ENCODE data around the gene MIOX.
"Not testable (repeated sequence)": the region's sequence is repeated elsewhere in the genome, so short reads cannot be mapped to it uniquely, and the experiment has no call there.

Gene MIOX

DNA sequence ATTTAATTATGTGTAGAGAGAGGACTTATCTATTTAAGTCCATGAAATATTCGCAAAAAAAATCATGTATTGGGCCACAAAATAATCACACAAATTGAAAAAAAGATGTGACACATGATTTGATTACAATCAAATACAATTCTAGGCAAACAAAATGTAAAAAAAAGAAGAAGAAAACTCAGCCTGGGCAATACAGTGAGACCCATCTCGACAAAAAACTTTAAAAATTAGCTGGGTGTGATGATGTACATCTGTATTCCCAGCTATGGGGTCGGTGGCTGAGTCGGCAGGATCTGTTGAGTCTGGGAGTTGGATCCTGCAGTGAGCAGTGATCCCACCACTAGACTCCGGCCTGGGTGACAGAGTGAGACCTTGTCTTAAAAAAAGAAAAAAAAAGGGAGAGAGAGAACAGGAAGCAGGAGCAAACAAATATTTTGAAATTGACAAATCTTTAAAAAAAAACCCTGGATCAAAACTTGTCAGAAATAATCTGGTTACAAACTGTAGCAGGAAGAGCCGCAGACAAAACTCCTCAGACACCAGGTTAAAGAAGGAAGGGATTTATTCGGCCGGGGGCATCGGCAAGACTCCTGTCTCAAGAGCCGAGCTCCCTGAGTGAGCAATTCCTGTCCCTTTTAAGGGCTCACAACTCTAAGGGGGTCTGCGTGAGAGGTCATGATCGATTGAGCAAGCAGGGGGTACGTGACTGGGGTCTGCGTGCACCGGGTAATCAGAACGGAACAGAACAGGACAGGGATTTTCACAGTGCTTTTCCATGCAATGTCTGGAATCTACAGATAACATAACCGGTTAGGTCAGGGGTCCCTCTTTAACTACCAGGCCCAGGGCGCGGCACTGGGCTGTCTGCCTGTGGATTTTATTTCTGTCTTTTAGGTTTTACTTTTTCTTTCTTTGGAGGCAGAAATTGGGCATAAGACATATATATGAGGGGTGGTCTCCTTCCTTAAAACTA lies 46.5 kb downstream of the MIOX start:
- Histone ChIP-seq H3K4me3 (ENCODE audit: low read length in 2 of 2) (no peak overlapping the region), H3K4me1 (ENCODE audit: control insufficient read depth, insufficient read depth, low read length) (peaks cover 32% of the 10 kb centered on the region), H3K9me3 (ENCODE audit: control insufficient read depth in 2 of 2, low read length in 2 of 2) (no peaks in the 10 kb centered on the region), H3K27ac (ENCODE audit: low read length) (peak overlapping the region; percentile 71), H3K36me3 (ENCODE audit: control insufficient read depth in 2 of 2, insufficient read depth in 2 of 2, low read length in 2 of 2) (no peaks in the 10 kb centered on the region), H3K27me3 (ENCODE audit: control insufficient read depth in 1 of 2, insufficient read depth in 2 of 2, low read length in 2 of 2) (peaks cover 19 to 70% of the 10 kb centered on the region in 2 donors), H3K9ac (ENCODE audit: low read length in 2 of 2) (no peak overlapping the region)

DNA sequence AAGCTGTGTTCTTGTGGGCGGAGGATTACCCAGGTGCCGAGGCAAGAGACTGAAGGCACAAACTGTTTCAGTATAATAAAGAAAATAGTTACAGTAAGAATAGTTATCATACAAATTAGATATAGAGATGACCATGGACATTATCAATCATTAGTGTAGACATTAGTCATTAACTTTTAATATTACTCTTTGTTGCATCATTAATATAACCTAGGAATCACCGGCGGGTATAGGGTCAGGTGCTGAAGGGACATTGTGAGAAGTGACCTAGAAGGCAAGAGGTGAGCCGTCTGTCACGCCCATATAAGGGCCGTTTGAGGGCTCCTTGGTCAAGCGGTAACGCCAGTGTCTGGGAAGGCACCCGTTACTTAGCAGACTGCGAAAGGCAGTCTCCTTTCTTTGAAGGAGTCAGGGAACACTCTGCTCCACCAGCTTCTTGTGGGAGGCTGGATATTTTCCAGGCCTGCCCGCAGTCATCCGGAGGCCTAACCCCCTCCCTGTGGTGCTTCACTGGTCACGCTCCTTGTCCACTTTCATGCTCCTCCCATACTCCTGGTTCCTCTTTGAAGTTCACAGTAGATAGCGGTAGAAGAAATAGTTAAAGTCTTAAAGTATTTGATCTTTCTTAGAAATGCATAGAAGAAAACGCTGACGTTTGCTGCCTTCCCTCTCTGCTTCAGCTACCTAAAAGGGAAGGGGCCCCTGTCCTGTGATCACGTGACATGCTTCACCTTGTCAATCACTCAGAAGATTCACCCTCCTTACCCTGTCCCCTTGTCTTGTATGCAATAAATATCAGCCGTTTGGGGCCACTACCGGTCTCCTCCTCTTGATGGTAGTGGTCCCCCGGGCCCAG lies 47.4 kb downstream of the MIOX start:
- not testable (repeated sequence) for H3K4me3 ChIP-seq (ENCODE audit: low read length in 2 of 2); H3K9me3 ChIP-seq (ENCODE audit: control insufficient read depth in 2 of 2, low read length in 2 of 2); H3K27ac ChIP-seq (ENCODE audit: low read length); H3K9ac ChIP-seq (ENCODE audit: low read length in 2 of 2); H3K36me3 ChIP-seq (ENCODE audit: control insufficient read depth in 2 of 2, insufficient read depth in 2 of 2, low read length in 2 of 2)
- H3K4me1 ChIP-seq (ENCODE audit: control insufficient read depth, insufficient read depth, low read length), result peaks cover 32% of the 10 kb centered on the region
- H3K27me3 ChIP-seq (ENCODE audit: control insufficient read depth in 1 of 2, insufficient read depth in 2 of 2, low read length in 2 of 2), result peaks cover 21 to 69% of the 10 kb centered on the region in 2 donors

DNA sequence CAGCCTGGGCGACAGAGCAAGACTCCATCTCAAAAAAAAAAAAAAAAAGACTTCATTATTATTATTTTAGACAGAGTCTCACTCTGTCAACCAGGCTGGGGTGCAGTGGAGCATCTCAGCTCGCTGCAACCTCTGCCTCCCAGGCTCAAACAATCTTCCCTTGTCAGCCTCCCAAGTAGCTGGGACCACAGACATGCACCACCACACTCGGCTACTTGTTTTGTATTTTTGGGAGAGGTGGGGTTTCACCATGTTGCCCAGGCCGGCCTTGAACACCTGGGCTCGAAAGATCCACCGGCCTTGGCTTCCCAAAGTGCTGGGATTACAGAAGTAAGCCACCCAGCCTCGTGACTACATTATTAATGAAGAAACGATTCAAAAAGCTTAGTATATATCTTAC lies 48.5 kb downstream of the MIOX start:
- Histone ChIP-seq H3K9ac (ENCODE audit: low read length in 2 of 2) (no peak overlapping the region), H3K4me3 (ENCODE audit: low read length in 2 of 2) (no peak overlapping the region), H3K27me3 (ENCODE audit: control insufficient read depth in 1 of 2, insufficient read depth in 2 of 2, low read length in 2 of 2) (peaks cover 19 to 59% of the 10 kb centered on the region in 2 donors), H3K36me3 (ENCODE audit: control insufficient read depth in 2 of 2, insufficient read depth in 2 of 2, low read length in 2 of 2) (no peaks in the 10 kb centered on the region), H3K4me1 (ENCODE audit: control insufficient read depth, insufficient read depth, low read length) (peaks cover 24% of the 10 kb centered on the region), H3K27ac (ENCODE audit: low read length) (no peak overlapping the region), H3K9me3 (ENCODE audit: control insufficient read depth in 2 of 2, low read length in 2 of 2) (no peaks in the 10 kb centered on the region)

DNA sequence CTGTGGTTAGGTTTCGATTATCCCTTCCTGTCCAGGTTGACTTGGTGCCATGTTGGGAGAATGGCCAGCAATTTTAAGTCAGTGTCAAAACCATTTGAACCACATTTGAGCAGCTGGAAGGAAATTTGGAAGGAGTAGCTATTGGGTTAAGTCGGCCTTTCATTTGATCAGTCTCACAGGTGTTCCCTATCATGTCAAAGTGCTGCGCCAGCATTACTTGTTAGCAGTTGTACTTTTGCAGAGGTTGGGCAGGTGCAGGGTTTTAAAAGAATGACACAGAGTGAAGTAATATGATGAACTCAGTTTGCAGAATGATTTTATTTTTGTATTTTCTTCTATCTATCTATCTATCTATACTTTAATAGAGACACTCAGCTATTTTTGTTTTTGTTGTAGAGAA lies 49.6 kb downstream of the MIOX start:
- Histone ChIP-seq H3K4me1 (ENCODE audit: control insufficient read depth, insufficient read depth, low read length) (peaks cover 13% of the 10 kb centered on the region), H3K4me3 (ENCODE audit: low read length in 2 of 2) (no peak overlapping the region), H3K36me3 (ENCODE audit: control insufficient read depth in 2 of 2, insufficient read depth in 2 of 2, low read length in 2 of 2) (no peaks in the 10 kb centered on the region), H3K9me3 (ENCODE audit: control insufficient read depth in 2 of 2, low read length in 2 of 2) (no peaks in the 10 kb centered on the region), H3K27ac (ENCODE audit: low read length) (no peak overlapping the region), H3K27me3 (ENCODE audit: control insufficient read depth in 1 of 2, insufficient read depth in 2 of 2, low read length in 2 of 2) (peaks cover 11 to 48% of the 10 kb centered on the region in 2 donors), H3K9ac (ENCODE audit: low read length in 2 of 2) (no peak overlapping the region)

DNA sequence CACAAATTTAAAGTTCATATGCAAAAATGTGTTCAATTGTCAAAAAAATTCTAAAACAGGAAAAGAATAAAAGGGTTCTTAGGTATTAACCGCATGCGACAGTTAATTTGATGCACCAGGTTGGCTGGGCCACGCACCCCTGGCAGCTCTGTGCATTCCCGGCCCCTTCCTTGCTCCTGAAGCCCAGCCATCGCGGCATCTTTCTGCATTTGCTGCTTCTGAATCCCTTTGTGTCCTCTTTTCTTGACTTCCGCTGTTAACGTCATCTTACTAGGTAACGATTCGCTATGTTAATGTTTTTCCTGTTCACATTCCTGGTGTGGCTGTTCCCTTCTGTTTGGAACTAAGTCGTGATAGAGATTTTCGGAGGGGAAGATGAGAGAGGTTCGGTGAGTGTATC lies 51.1 kb downstream of the MIOX start:
- Histone ChIP-seq H3K27ac (ENCODE audit: low read length) (peak overlapping the region; percentile 18), H3K27me3 (ENCODE audit: control insufficient read depth in 1 of 2, insufficient read depth in 2 of 2, low read length in 2 of 2) (peaks cover 13 to 32% of the 10 kb centered on the region in 2 donors), H3K4me1 (ENCODE audit: control insufficient read depth, insufficient read depth, low read length) (no peaks in the 10 kb centered on the region), H3K36me3 (ENCODE audit: control insufficient read depth in 2 of 2, insufficient read depth in 2 of 2, low read length in 2 of 2) (no peaks in the 10 kb centered on the region), H3K9ac (ENCODE audit: low read length in 2 of 2) (no peak overlapping the region), H3K4me3 (ENCODE audit: low read length in 2 of 2) (no peak overlapping the region), H3K9me3 (ENCODE audit: control insufficient read depth in 2 of 2, low read length in 2 of 2) (no peaks in the 10 kb centered on the region)

Measured in stomach smooth muscle (tissue), 2 donors.